BE2C (cell line): ENCODE measurements around the gene SHTN1.

Experiments
- DNase-seq: peaks from one replicate; pipeline ENCODE4 v3.0.0-alpha.2; 2020
- H3K27me3 ChIP-seq: fragments of 250-450 bp; sonication (Bioruptor Pico); 2 replicates; pipeline ENCODE4 v1.5.1; 2020; ENCODE audit warnings: mild to moderate bottlenecking
- H3K36me3 ChIP-seq: fragments of 250-450 bp; sonication (Bioruptor Pico); 2 replicates; pipeline ENCODE4 v1.5.1; 2020; ENCODE audit warnings: mild to moderate bottlenecking
- H3K4me1 ChIP-seq: fragments of 250-450 bp; sonication (Bioruptor Pico); 2 replicates; pipeline ENCODE4 v1.5.1; 2020
- H3K4me3 ChIP-seq: 2 replicates; pipeline ENCODE4 v1.5.1; 2011; ENCODE audit warnings: low read depth, low read length
- H3K9me3 ChIP-seq: fragments of 250-450 bp; sonication (Bioruptor Pico); 2 replicates; pipeline ENCODE4 v1.5.1; 2020
- TF ChIP-seq, protein P1 (sequence below): IDR thresholded peaks from 2 replicates; pipeline ENCODE4 v1.5.1; 2012; ENCODE audit warnings: mild to moderate bottlenecking, low read depth, low read length

SHTN1 gene

GRCh38 chr10:116880716-116881482 is 124.1 kb downstream of the SHTN1 start:
- no peaks in the 10 kb centered on the region; the same call in 1 of the 2 replicates for H3K27me3 ChIP-seq
- no peaks in the 10 kb centered on the region for H3K9me3 ChIP-seq
- TF ChIP-seq, protein P1, sequence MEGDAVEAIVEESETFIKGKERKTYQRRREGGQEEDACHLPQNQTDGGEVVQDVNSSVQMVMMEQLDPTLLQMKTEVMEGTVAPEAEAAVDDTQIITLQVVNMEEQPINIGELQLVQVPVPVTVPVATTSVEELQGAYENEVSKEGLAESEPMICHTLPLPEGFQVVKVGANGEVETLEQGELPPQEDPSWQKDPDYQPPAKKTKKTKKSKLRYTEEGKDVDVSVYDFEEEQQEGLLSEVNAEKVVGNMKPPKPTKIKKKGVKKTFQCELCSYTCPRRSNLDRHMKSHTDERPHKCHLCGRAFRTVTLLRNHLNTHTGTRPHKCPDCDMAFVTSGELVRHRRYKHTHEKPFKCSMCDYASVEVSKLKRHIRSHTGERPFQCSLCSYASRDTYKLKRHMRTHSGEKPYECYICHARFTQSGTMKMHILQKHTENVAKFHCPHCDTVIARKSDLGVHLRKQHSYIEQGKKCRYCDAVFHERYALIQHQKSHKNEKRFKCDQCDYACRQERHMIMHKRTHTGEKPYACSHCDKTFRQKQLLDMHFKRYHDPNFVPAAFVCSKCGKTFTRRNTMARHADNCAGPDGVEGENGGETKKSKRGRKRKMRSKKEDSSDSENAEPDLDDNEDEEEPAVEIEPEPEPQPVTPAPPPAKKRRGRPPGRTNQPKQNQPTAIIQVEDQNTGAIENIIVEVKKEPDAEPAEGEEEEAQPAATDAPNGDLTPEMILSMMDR = no peak
- DNase-seq = no peak
- H3K4me1 ChIP-seq = no peaks in the 10 kb centered on the region
- H3K4me3 ChIP-seq = no peak overlapping the region
- H3K36me3 ChIP-seq = no peaks in the 10 kb centered on the region

- Histone ChIP-seq H3K27me3 (no peaks in the 10 kb centered on the region; the same call in 1 of the 2 replicates), H3K36me3 (no peaks in the 10 kb centered on the region), H3K9me3 (no peaks in the 10 kb centered on the region), H3K4me1 (no peaks in the 10 kb centered on the region), H3K4me3 (no peak overlapping the region)
- DNase-seq = no peak
- TF ChIP-seq, protein P1 = no peak
Observed at GRCh38 chr10:116879817-116880216, 125.2 kb downstream of the SHTN1 start.

DNA sequence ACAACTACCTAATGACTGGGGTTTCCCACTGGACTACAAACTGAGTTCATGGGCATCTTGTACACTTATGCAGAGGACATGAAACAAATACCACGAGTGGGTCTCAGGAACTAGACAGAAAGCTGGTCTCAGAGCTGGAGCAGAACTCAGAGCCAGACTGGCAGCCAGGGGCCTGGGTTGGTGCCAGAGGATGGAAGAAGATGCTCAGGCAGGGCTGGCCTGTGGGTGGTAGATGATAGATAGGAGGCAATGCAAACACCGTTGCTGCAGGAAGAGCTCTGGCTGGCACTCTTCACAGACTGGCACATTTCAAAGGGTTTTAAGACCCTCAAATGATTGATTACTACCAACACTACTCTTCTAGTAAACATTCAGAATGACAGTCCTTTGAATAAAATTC is 126.9 kb downstream of the SHTN1 start:
- H3K4me1 ChIP-seq = no peaks in the 10 kb centered on the region
- TF ChIP-seq, protein P1 = no peak
- DNase-seq = no peak
- no peaks in the 10 kb centered on the region for H3K36me3 ChIP-seq
- H3K4me3 ChIP-seq = no peak overlapping the region
- no peaks in the 10 kb centered on the region for H3K27me3 ChIP-seq
- H3K9me3 ChIP-seq = no peaks in the 10 kb centered on the region

GRCh38 chr10:116877391-116877790 is 127.6 kb downstream of the SHTN1 start:
- no peak overlapping the region for H3K4me3 ChIP-seq
- no peaks in the 10 kb centered on the region for H3K27me3 ChIP-seq
- TF ChIP-seq, protein P1 = no peak
- H3K4me1 ChIP-seq = no peaks in the 10 kb centered on the region
- no peak for DNase-seq
- H3K9me3 ChIP-seq = no peaks in the 10 kb centered on the region
- no peaks in the 10 kb centered on the region for H3K36me3 ChIP-seq

DNA sequence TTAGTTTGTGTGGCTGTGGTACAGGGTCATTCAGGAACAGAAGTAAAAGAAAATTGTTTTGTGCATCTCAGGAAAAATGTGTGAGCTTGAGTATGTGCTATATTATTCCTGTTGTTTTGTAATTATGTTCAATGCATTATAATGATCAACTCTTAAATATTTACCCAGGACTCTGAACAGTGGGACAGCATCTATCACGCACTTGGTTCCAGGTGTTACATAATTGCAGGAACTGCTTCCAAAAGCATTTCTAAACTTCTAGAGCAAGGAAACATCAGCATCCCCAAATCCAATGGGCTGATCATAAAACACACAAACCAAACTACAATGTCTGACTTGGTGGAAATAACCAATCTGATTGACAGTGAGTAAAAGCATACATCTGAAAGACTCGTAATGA is 129.1 kb downstream of the SHTN1 start:
- no peak overlapping the region for H3K4me3 ChIP-seq
- no peaks in the 10 kb centered on the region for H3K9me3 ChIP-seq
- H3K36me3 ChIP-seq = no peaks in the 10 kb centered on the region
- TF ChIP-seq, protein P1 = no peak
- no peak for DNase-seq
- H3K4me1 ChIP-seq = no peaks in the 10 kb centered on the region
- H3K27me3 ChIP-seq = no peaks in the 10 kb centered on the region

DNA sequence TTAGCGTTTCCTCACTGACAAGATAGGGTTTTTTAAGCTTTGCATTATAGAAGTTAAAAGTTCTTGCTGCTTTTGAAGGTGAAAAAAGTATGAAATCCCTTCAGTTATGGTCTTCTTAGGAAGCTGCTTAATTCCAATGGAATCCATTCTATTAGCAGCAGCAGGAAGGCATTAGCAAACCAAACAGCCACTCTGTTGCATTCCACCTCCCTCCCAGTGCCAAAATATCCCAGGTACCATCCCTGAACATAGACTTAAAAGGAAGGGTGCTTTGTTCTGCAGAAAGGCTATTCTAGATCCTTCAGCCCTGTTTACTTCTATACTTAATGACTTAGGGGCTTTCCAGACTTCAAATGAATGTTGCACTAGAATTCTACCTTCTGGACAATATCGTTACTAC is 131.9 kb downstream of the SHTN1 start:
- TF ChIP-seq, protein P1 = no peak
- Histone ChIP-seq H3K27me3 (no peaks in the 10 kb centered on the region), H3K4me1 (no peaks in the 10 kb centered on the region), H3K9me3 (no peaks in the 10 kb centered on the region), H3K4me3 (no peak overlapping the region), H3K36me3 (no peaks in the 10 kb centered on the region)
- DNase-seq = no peak
